Measurements from ENCODE around the gene BDP1.
"Not testable (repeated sequence)": the region's sequence is repeated elsewhere in the genome, so short reads cannot be mapped to it uniquely, and the experiment has no call there.

BDP1 gene, protein sequence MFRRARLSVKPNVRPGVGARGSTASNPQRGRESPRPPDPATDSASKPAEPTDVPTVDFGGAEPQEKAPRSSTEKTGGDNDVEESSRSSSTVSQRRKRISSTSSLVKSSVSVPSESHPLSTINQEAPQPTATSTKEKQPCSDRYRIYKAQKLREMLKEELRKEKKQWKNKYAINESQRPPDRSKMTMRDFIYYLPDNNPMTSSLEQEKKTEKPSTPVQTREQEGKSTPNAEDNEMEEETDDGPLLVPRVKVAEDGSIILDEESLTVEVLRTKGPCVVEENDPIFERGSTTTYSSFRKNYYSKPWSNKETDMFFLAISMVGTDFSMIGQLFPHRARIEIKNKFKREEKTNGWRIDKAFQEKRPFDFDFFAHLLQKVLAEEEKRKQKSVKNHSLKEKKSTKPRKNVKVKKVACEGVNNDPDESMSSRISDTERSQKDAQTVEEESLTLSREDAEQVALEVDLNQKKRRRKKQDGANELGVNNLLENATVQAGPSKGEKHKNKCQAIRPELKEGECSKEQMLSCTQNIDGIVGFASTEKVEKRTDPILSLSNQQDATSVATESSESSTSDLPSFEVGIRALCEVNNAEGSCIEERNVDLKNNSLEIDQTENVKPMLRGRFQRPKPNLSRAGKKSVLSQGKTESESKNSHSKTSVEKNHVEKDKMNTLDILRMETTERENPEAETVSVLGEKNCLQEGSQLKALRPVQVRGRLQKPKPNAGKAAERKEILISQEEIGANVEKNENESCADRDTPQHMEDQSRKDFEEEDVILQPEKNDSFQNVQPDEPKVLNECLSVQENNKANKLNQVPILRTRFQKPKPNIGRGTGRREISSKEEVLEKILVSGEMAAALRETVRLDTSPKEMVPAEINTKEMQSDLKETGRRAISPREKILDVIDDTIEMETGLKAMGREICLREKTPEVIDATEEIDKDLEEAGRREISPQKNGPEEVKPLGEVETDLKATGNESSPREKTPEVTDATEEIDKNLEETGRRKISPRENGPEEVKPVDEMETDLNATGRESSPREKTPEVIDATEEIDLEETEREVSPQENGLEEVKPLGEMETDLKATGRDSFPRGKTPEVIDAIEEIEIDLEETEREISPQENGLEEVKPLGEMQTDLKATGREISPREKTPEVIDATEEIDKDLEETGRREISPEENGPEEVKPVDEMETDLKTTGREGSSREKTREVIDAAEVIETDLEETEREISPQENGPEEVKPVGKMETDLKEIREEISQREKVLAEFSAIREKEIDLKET (N-terminal part only)

DNA sequence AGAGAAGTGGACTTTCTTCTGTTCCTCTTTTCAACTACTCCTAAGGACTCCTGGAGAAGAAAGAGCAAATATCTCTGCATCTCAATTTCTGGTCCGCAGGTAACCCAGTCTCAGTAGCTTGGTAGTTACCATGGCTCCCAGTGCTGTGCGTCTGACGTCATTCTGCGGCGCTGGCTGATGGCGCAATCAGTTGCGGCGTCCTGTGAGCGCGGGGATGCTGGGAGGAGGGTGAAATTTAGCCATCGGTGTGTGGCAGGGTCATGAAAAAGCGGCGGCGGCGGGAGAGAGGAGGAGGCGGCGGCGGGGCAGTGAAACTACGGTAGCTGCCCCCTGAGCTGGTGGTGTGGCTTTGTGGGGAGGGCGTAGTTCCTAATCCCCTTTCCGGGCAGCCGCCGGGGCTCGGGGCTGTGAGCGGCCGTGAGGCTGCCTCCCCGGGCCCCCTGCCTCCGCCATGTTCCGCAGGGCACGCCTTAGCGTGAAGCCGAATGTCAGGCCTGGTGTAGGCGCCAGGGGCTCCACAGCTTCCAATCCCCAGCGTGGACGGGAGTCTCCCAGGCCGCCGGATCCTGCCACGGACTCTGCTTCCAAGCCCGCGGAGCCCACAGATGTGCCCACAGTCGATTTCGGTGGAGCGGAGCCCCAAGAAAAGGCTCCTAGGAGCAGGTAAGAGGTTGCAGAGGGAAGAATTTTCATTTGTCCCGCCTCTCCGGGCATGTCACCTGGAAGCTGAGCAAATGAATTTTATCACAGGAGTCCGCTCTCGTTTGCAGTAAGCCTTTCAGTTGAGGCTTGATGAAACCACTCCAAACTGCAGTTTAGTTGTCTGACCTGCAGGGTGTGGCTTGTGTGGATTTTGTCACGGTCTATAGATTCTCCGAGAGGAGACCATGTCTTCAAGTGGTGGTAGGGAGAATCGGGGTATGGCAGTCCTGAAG, at the start of gene BDP1:
Gene BDP1, plus strand, starts transcription at position 225 of the 935 bp plus-strand sequence. Its CDS starts 227 bp downstream, at position 452.
- Histone ChIP-seq H3K4me3 (ENCODE audit: low read depth, low read length) (peak within 1 kb of the TSS; percentile 99), H3K36me3 (ENCODE audit: control insufficient read depth, insufficient read depth, low read length) (peaks cover 2% of the 10 kb centered on the region), H3K27me3 (ENCODE audit: control insufficient read depth, insufficient read depth, low read length) (no peaks in the 10 kb centered on the region), H3K9me3 (ENCODE audit: control insufficient read depth, insufficient read depth, low read length) (no peaks in the 10 kb centered on the region), H3K4me1 (ENCODE audit: control insufficient read depth, insufficient read depth, low read length) (peaks cover 3% of the 10 kb centered on the region), H3K9ac (ENCODE audit: low read depth, low read length) (peak within 1 kb of the TSS; percentile 85)

DNA sequence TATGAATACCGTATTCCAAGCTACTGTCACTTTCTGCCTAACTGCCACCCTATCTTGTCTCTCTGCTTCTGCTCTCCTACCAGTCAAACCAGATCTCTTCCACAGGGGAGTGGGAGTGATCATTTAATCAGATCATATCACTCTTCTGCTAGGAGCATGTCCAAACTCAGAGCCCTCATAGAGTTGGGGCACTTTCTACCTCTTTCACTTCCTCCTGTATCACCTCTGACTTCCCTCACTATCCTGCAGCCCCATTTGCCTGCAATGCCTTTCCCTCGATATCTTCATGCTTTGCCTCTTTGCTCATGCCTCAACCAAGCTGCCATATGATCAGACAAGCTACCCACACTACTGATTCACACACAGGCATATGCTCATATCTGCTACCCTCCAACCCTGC, 45.4 kb upstream of the BDP1 start:
- H3K27me3 ChIP-seq (ENCODE audit: control insufficient read depth, insufficient read depth, low read length); H3K4me1 ChIP-seq (ENCODE audit: control insufficient read depth, insufficient read depth, low read length); H3K4me3 ChIP-seq (ENCODE audit: low read depth, low read length); H3K9me3 ChIP-seq (ENCODE audit: control insufficient read depth, insufficient read depth, low read length); H3K9ac ChIP-seq (ENCODE audit: low read depth, low read length); H3K36me3 ChIP-seq (ENCODE audit: control insufficient read depth, insufficient read depth, low read length): not testable (repeated sequence)

DNA sequence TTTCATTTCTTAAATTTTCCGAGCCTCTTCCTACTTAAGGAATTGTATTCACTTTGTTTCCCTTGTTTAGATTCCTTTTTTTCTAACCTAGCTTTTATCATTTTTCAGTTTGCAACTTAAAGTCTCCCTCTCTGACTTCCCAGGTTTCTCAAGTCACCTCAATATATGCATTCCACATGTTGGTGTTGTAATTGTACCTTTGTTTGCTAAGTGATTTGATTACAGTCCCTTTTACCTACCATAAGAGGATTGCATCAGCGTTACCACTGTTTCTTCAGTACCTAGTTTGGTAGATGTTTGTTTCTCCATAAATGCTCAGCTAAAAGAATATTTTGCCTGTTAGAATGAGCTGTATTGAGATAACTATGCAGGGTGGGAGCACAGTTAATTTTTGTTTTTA, 39.8 kb upstream of the BDP1 start:
- H3K9ac ChIP-seq (ENCODE audit: low read depth, low read length); H3K36me3 ChIP-seq (ENCODE audit: control insufficient read depth, insufficient read depth, low read length); H3K4me3 ChIP-seq (ENCODE audit: low read depth, low read length); H3K4me1 ChIP-seq (ENCODE audit: control insufficient read depth, insufficient read depth, low read length); H3K9me3 ChIP-seq (ENCODE audit: control insufficient read depth, insufficient read depth, low read length); H3K27me3 ChIP-seq (ENCODE audit: control insufficient read depth, insufficient read depth, low read length): not testable (repeated sequence)

DNA sequence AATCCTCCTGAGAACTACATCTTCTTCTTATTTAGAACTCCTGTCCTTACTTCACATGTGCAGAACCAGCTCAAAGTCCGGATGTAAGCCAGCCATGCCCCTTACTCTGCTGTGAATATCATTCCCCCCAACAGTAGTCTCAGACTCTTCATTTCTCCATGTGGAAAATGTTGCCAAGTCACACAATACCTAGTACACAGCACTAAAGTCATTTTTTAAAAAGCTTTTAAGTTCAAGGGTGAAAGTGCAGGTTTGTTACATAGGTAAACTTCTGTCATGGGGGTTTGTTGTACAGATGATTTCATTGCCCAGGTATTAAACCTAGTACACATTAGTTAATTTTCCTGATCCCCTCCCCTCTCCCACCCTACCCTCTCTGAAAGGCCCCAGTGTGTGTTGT, 37.4 kb upstream of the BDP1 start:
- H3K4me3 ChIP-seq (ENCODE audit: low read depth, low read length); H3K9ac ChIP-seq (ENCODE audit: low read depth, low read length); H3K27me3 ChIP-seq (ENCODE audit: control insufficient read depth, insufficient read depth, low read length); H3K4me1 ChIP-seq (ENCODE audit: control insufficient read depth, insufficient read depth, low read length); H3K9me3 ChIP-seq (ENCODE audit: control insufficient read depth, insufficient read depth, low read length); H3K36me3 ChIP-seq (ENCODE audit: control insufficient read depth, insufficient read depth, low read length): not testable (repeated sequence)

DNA sequence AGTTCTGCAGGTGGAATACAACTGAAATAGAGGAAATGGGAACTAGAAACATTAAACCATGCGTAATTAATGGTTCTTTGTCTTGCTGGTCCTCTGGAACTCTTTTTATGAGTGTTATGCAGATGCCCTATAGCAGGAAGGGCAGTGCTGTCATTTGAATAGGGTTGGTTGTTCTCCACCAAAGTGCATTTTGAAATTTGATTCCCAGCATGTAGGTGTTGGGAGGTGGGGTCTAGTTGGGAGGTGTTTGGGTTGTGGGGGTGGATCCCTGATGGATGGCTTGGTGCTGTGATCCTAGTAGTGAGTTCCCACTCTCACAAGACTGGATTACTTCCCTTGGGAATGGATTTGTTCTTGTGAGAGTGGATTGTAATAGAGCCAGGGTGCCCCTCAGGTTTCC, 34.2 kb upstream of the BDP1 start:
- H3K9me3 ChIP-seq (ENCODE audit: control insufficient read depth, insufficient read depth, low read length); H3K4me1 ChIP-seq (ENCODE audit: control insufficient read depth, insufficient read depth, low read length); H3K9ac ChIP-seq (ENCODE audit: low read depth, low read length); H3K4me3 ChIP-seq (ENCODE audit: low read depth, low read length); H3K27me3 ChIP-seq (ENCODE audit: control insufficient read depth, insufficient read depth, low read length); H3K36me3 ChIP-seq (ENCODE audit: control insufficient read depth, insufficient read depth, low read length): not testable (repeated sequence)

DNA sequence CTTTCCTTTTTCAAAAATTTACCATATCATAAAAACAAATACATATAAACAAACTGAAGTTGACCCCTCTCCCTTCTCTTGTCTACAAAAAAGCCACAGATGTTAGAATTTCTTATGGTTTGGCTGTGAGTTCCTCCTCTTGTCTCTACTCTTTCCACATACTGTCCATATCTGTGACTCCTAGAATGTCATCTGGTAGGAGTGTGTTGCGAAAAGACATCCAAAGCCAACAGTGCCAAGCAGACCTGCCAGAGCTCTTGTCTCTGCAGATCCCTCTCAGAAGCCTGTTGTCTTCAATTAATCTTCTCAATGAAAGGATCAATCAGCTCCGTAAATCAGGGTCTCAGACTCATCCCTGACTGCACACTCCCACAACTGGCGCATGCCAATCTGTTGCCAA, 31.6 kb upstream of the BDP1 start:
- H3K4me3 ChIP-seq (ENCODE audit: low read depth, low read length); H3K27me3 ChIP-seq (ENCODE audit: control insufficient read depth, insufficient read depth, low read length); H3K9ac ChIP-seq (ENCODE audit: low read depth, low read length); H3K9me3 ChIP-seq (ENCODE audit: control insufficient read depth, insufficient read depth, low read length); H3K4me1 ChIP-seq (ENCODE audit: control insufficient read depth, insufficient read depth, low read length); H3K36me3 ChIP-seq (ENCODE audit: control insufficient read depth, insufficient read depth, low read length): not testable (repeated sequence)

DNA sequence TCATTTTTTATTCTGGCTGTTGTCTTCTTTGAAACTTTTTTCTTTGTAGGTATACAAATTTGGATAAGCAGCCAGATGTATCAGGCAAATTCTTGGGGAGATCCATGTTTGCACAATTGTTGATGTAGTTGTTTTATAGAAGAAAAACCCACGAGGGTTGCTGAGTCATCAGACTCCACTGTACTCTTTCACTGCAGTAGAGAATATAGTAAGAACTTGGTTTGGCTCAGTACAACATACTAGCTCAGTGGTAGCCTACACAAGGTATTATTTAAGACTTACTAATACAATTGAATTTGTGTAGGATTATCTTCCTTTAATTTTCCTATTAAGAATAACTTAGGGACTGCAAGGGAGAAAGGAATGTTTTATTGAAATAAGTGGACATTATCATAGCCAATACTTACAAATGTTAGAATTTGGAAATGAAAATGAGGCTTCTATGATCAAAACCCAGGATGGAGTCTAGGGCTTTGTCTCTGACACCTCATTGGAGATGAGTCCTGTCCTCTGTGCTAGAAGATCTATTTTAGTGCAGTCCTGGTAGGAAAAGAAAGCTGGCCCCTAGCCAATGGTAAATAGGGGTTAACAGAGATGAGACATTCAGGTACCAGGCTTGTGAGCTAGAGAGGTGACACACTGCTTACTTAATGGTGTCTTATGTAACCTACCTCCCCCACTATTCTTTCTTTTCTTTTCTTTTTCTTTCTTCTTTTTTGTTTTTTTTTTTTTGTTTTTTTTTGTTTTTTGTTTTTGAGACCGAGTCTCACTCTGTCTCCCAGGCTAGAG, 28.6 kb upstream of the BDP1 start:
- H3K36me3 ChIP-seq (ENCODE audit: control insufficient read depth, insufficient read depth, low read length); H3K9me3 ChIP-seq (ENCODE audit: control insufficient read depth, insufficient read depth, low read length); H3K4me1 ChIP-seq (ENCODE audit: control insufficient read depth, insufficient read depth, low read length); H3K9ac ChIP-seq (ENCODE audit: low read depth, low read length); H3K4me3 ChIP-seq (ENCODE audit: low read depth, low read length); H3K27me3 ChIP-seq (ENCODE audit: control insufficient read depth, insufficient read depth, low read length): not testable (repeated sequence)

DNA sequence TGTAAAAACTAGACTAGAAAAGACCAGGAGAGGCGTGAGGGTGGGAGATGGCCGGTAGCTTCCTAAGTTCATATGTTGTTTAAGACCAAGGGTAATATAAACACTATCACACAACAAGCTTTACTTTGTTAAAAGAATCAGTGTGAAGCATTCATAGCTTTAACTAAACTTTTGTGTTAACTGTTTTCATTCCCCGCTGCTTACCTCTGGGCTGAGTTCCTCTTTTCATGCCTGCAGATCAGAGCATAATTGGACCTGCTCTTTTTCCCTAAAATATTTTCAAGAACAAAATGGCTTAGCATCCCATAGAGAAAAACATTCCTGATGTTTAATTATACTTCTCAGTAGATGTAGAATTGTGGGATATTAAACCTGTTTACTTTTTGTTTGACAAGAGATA, 23.0 kb upstream of the BDP1 start:
- not testable (repeated sequence) for H3K27me3 ChIP-seq (ENCODE audit: control insufficient read depth, insufficient read depth, low read length); H3K4me1 ChIP-seq (ENCODE audit: control insufficient read depth, insufficient read depth, low read length); H3K9ac ChIP-seq (ENCODE audit: low read depth, low read length); H3K4me3 ChIP-seq (ENCODE audit: low read depth, low read length); H3K9me3 ChIP-seq (ENCODE audit: control insufficient read depth, insufficient read depth, low read length); H3K36me3 ChIP-seq (ENCODE audit: control insufficient read depth, insufficient read depth, low read length)

DNA sequence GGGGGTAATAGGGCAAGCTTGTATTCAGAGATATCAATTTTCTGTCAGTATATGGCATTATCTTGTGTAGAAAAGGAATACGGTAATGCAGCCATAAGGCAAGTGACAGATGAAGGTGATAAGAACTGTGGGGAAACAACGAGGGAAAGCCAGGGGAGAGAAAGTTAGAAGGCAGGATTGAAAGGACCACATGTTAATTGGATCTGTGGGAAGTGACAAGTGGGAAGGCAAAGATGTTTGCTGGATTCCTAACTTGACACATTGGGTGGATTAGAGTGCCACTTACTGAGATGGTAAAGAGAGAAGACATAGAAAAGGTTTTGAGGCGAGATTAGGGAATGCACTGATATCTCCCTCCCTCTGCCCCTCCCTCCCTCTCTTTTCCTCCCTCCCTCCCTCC, 20.6 kb upstream of the BDP1 start:
- not testable (repeated sequence) for H3K9me3 ChIP-seq (ENCODE audit: control insufficient read depth, insufficient read depth, low read length); H3K9ac ChIP-seq (ENCODE audit: low read depth, low read length); H3K27me3 ChIP-seq (ENCODE audit: control insufficient read depth, insufficient read depth, low read length); H3K36me3 ChIP-seq (ENCODE audit: control insufficient read depth, insufficient read depth, low read length); H3K4me1 ChIP-seq (ENCODE audit: control insufficient read depth, insufficient read depth, low read length); H3K4me3 ChIP-seq (ENCODE audit: low read depth, low read length)

DNA sequence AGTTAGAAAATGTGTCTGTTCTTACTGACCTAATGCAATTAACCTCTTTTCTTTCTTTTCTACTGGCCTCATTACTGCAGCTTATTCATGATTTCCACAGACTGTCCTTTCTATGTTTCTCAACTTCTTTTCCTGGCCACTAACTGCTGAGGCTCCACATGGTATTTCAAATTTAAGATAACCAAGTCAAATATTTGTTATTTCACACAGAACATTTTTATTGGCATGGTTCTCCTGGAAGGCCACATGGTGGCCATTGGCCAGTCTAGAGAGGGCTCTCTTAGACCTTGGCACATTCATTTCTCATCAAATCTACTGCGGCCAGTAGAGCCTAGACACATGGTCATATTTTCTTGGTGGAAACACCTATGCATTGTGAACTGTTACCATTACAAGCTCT, 13.9 kb upstream of the BDP1 start:
- H3K4me3 ChIP-seq (ENCODE audit: low read depth, low read length); H3K4me1 ChIP-seq (ENCODE audit: control insufficient read depth, insufficient read depth, low read length): not testable (repeated sequence)

More for the DNA sequence above, 13.9 kb upstream of the BDP1 start:
- H3K36me3 ChIP-seq (ENCODE audit: control insufficient read depth, insufficient read depth, low read length); H3K9ac ChIP-seq (ENCODE audit: low read depth, low read length); H3K9me3 ChIP-seq (ENCODE audit: control insufficient read depth, insufficient read depth, low read length): not testable (repeated sequence)
- H3K27me3 ChIP-seq (ENCODE audit: control insufficient read depth, insufficient read depth, low read length), result peaks cover 14% of the 10 kb centered on the region

Measured in iPS-15b (cell line).